ENCODE measurements around the gene PTPRF.
"Not testable (repeated sequence)": the region's sequence is repeated elsewhere in the genome, so short reads cannot be mapped to it uniquely, and the experiment has no call there.

PTPRF gene

GRCh38 chr1:43501806-43502205 is 28.9 kb upstream of the PTPRF start:
- H3K4me1 ChIP-seq (ENCODE audit: control insufficient read depth in 2 of 2, insufficient read depth in 2 of 2, low read length in 2 of 2); H3K27ac ChIP-seq (ENCODE audit: low read depth in 2 of 2, low read length in 2 of 2); H3K36me3 ChIP-seq (ENCODE audit: control insufficient read depth in 2 of 2, insufficient read depth in 2 of 2, low read length in 2 of 2): not testable (repeated sequence)

GRCh38 chr1:43503534-43503933 is 27.1 kb upstream of the PTPRF start:
- Histone ChIP-seq H3K9me3 (ENCODE audit: control insufficient read depth in 2 of 2, low read length in 2 of 2) (no peaks in the 10 kb centered on the region), H3K4me1 (ENCODE audit: control insufficient read depth in 2 of 2, insufficient read depth in 2 of 2, low read length in 2 of 2) (no peaks in the 10 kb centered on the region), H3K9ac (ENCODE audit: low read depth in 1 of 2, low read length in 2 of 2) (no peak overlapping the region), H3K27me3 (ENCODE audit: control insufficient read depth in 2 of 2, insufficient read depth in 2 of 2, low read length in 2 of 2) (no peaks in the 10 kb centered on the region), H3K27ac (ENCODE audit: low read depth in 2 of 2, low read length in 2 of 2) (no peak overlapping the region), H3K36me3 (ENCODE audit: control insufficient read depth in 2 of 2, insufficient read depth in 2 of 2, low read length in 2 of 2) (no peaks in the 10 kb centered on the region), H3K4me3 (ENCODE audit: low read length in 2 of 2) (no peak overlapping the region)

More at GRCh38 chr1:43501806-43502205, 28.9 kb upstream of the PTPRF start:
- H3K27me3 ChIP-seq (ENCODE audit: control insufficient read depth in 2 of 2, insufficient read depth in 2 of 2, low read length in 2 of 2); H3K4me3 ChIP-seq (ENCODE audit: low read length in 2 of 2); H3K9ac ChIP-seq (ENCODE audit: low read depth in 1 of 2, low read length in 2 of 2); H3K9me3 ChIP-seq (ENCODE audit: control insufficient read depth in 2 of 2, low read length in 2 of 2): not testable (repeated sequence)

GRCh38 chr1:43505077-43505780 is 25.5 kb upstream of the PTPRF start:
- no peaks in the 10 kb centered on the region for H3K27me3 ChIP-seq (ENCODE audit: control insufficient read depth in 2 of 2, insufficient read depth in 2 of 2, low read length in 2 of 2)
- no peak overlapping the region for H3K4me3 ChIP-seq (ENCODE audit: low read length in 2 of 2)
- no peak overlapping the region for H3K9ac ChIP-seq (ENCODE audit: low read depth in 1 of 2, low read length in 2 of 2)
- no peaks in the 10 kb centered on the region for H3K9me3 ChIP-seq (ENCODE audit: control insufficient read depth in 2 of 2, low read length in 2 of 2)
- H3K36me3 ChIP-seq (ENCODE audit: control insufficient read depth in 2 of 2, insufficient read depth in 2 of 2, low read length in 2 of 2): no peaks in the 10 kb centered on the region
- peaks cover 4 to 7% of the 10 kb centered on the region in 2 donors for H3K4me1 ChIP-seq (ENCODE audit: control insufficient read depth in 2 of 2, insufficient read depth in 2 of 2, low read length in 2 of 2)
- no peak overlapping the region for H3K27ac ChIP-seq (ENCODE audit: low read depth in 2 of 2, low read length in 2 of 2)

- H3K4me1 ChIP-seq (ENCODE audit: control insufficient read depth in 2 of 2, insufficient read depth in 2 of 2, low read length in 2 of 2): peaks cover 4 to 11% of the 10 kb centered on the region in 2 donors
- no peaks in the 10 kb centered on the region for H3K27me3 ChIP-seq (ENCODE audit: control insufficient read depth in 2 of 2, insufficient read depth in 2 of 2, low read length in 2 of 2)
- H3K4me3 ChIP-seq (ENCODE audit: low read length in 2 of 2): no peak overlapping the region
- no peaks in the 10 kb centered on the region for H3K36me3 ChIP-seq (ENCODE audit: control insufficient read depth in 2 of 2, insufficient read depth in 2 of 2, low read length in 2 of 2)
- H3K9me3 ChIP-seq (ENCODE audit: control insufficient read depth in 2 of 2, low read length in 2 of 2): no peaks in the 10 kb centered on the region
- no peak overlapping the region for H3K27ac ChIP-seq (ENCODE audit: low read depth in 2 of 2, low read length in 2 of 2)
- H3K9ac ChIP-seq (ENCODE audit: low read depth in 1 of 2, low read length in 2 of 2): no peak overlapping the region
Observed at GRCh38 chr1:43506233-43506632, 24.4 kb upstream of the PTPRF start.

- Histone ChIP-seq H3K9ac (ENCODE audit: low read depth in 1 of 2, low read length in 2 of 2) (no peak overlapping the region), H3K36me3 (ENCODE audit: control insufficient read depth in 2 of 2, insufficient read depth in 2 of 2, low read length in 2 of 2) (no peaks in the 10 kb centered on the region), H3K27ac (ENCODE audit: low read depth in 2 of 2, low read length in 2 of 2) (no peak overlapping the region), H3K27me3 (ENCODE audit: control insufficient read depth in 2 of 2, insufficient read depth in 2 of 2, low read length in 2 of 2) (no peaks in the 10 kb centered on the region), H3K4me1 (ENCODE audit: control insufficient read depth in 2 of 2, insufficient read depth in 2 of 2, low read length in 2 of 2) (peaks cover 15 to 23% of the 10 kb centered on the region in 2 donors), H3K9me3 (ENCODE audit: control insufficient read depth in 2 of 2, low read length in 2 of 2) (no peaks in the 10 kb centered on the region), H3K4me3 (ENCODE audit: low read length in 2 of 2) (no peak overlapping the region)
Observed at GRCh38 chr1:43507296-43508295, 23.1 kb upstream of the PTPRF start.

- Histone ChIP-seq H3K27ac (ENCODE audit: low read depth in 2 of 2, low read length in 2 of 2) (peak overlapping the region in 1 of 2 donors; percentile 14), H3K27me3 (ENCODE audit: control insufficient read depth in 2 of 2, insufficient read depth in 2 of 2, low read length in 2 of 2) (no peaks in the 10 kb centered on the region), H3K36me3 (ENCODE audit: control insufficient read depth in 2 of 2, insufficient read depth in 2 of 2, low read length in 2 of 2) (no peaks in the 10 kb centered on the region), H3K9ac (ENCODE audit: low read depth in 1 of 2, low read length in 2 of 2) (no peak overlapping the region), H3K4me3 (ENCODE audit: low read length in 2 of 2) (no peak overlapping the region), H3K9me3 (ENCODE audit: control insufficient read depth in 2 of 2, low read length in 2 of 2) (no peaks in the 10 kb centered on the region), H3K4me1 (ENCODE audit: control insufficient read depth in 2 of 2, insufficient read depth in 2 of 2, low read length in 2 of 2) (peaks cover 21 to 31% of the 10 kb centered on the region in 2 donors)
Observed at GRCh38 chr1:43509007-43509739, 21.5 kb upstream of the PTPRF start.

- Histone ChIP-seq H3K36me3 (ENCODE audit: control insufficient read depth in 2 of 2, insufficient read depth in 2 of 2, low read length in 2 of 2) (no peaks in the 10 kb centered on the region), H3K27ac (ENCODE audit: low read depth in 2 of 2, low read length in 2 of 2) (peak overlapping the region in 1 of 2 donors; percentile 14), H3K27me3 (ENCODE audit: control insufficient read depth in 2 of 2, insufficient read depth in 2 of 2, low read length in 2 of 2) (no peaks in the 10 kb centered on the region), H3K4me3 (ENCODE audit: low read length in 2 of 2) (no peak overlapping the region), H3K9me3 (ENCODE audit: control insufficient read depth in 2 of 2, low read length in 2 of 2) (no peaks in the 10 kb centered on the region), H3K4me1 (ENCODE audit: control insufficient read depth in 2 of 2, insufficient read depth in 2 of 2, low read length in 2 of 2) (peaks cover 21 to 31% of the 10 kb centered on the region in 2 donors), H3K9ac (ENCODE audit: low read depth in 1 of 2, low read length in 2 of 2) (no peak overlapping the region)
Observed at GRCh38 chr1:43509740-43510375, 20.8 kb upstream of the PTPRF start.

- Histone ChIP-seq H3K4me1 (ENCODE audit: control insufficient read depth in 2 of 2, insufficient read depth in 2 of 2, low read length in 2 of 2) (peaks cover 21 to 31% of the 10 kb centered on the region in 2 donors), H3K9ac (ENCODE audit: low read depth in 1 of 2, low read length in 2 of 2) (no peak overlapping the region), H3K4me3 (ENCODE audit: low read length in 2 of 2) (no peak overlapping the region), H3K27me3 (ENCODE audit: control insufficient read depth in 2 of 2, insufficient read depth in 2 of 2, low read length in 2 of 2) (no peaks in the 10 kb centered on the region), H3K27ac (ENCODE audit: low read depth in 2 of 2, low read length in 2 of 2) (no peak overlapping the region), H3K36me3 (ENCODE audit: control insufficient read depth in 2 of 2, insufficient read depth in 2 of 2, low read length in 2 of 2) (no peaks in the 10 kb centered on the region), H3K9me3 (ENCODE audit: control insufficient read depth in 2 of 2, low read length in 2 of 2) (no peaks in the 10 kb centered on the region)
Observed at GRCh38 chr1:43510621-43511020, 20.1 kb upstream of the PTPRF start.

- H3K9ac ChIP-seq (ENCODE audit: low read depth in 1 of 2, low read length in 2 of 2): no peak overlapping the region
- peak overlapping the region; percentile 74 to 83 for H3K27ac ChIP-seq (ENCODE audit: low read depth in 2 of 2, low read length in 2 of 2)
- H3K9me3 ChIP-seq (ENCODE audit: control insufficient read depth in 2 of 2, low read length in 2 of 2): no peaks in the 10 kb centered on the region
- H3K36me3 ChIP-seq (ENCODE audit: control insufficient read depth in 2 of 2, insufficient read depth in 2 of 2, low read length in 2 of 2): no peaks in the 10 kb centered on the region
- no peak overlapping the region for H3K4me3 ChIP-seq (ENCODE audit: low read length in 2 of 2)
- peaks cover 21 to 31% of the 10 kb centered on the region in 2 donors for H3K4me1 ChIP-seq (ENCODE audit: control insufficient read depth in 2 of 2, insufficient read depth in 2 of 2, low read length in 2 of 2)
- no peaks in the 10 kb centered on the region for H3K27me3 ChIP-seq (ENCODE audit: control insufficient read depth in 2 of 2, insufficient read depth in 2 of 2, low read length in 2 of 2)
Observed at GRCh38 chr1:43511394-43511793, 19.3 kb upstream of the PTPRF start.

All from mucosa of rectum (tissue), 2 donors.